Measurements from ENCODE around the gene SMARCA4.

Gene SMARCA4

DNA sequence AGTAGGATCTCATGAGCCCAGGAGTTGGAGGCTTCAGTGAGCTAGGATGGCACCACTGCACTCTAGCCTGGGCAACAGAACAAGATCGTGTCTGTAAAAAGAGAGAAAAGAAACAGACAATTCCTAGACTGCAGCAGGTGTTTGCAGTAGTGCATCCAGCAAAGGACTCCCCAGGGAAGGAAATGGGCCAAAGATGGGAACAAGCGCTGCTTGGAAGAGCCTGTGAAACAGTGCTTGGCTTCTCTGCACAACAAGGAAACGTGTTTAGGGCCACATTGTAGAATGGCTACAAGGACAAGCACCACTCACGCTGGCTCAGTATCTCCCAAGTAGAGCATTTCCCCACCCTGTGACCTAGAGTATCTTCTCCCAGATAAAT, 93.0 kb downstream of the SMARCA4 start:
- Histone ChIP-seq H3K4me1 (ENCODE audit: insufficient read depth, insufficient read length) (peaks cover 27% of the 10 kb centered on the region), H3K36me3 (ENCODE audit: insufficient read depth, insufficient read length, low read length) (peaks cover 75% of the 10 kb centered on the region)
- no peak for DNase-seq (ENCODE audit: low read depth, low spot score)

DNA sequence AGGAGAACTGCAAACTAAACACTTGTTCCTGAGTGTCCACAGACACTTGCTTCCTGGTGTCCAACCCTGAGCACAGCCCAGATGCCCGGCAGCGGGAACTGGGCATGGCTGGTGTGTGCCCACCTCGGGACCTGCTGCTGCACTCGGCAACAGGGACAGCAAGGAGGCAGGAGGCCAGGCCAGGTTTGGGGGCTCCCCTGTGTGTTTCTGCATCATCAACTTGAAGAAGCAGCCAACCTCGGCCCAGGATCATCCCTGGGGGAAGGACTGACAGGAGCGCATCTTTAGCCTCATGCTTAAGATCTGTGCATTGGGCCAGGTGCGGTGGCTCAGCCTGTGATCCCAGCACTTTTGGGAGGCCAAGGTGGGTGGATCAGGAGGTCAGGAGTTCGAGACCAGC, 93.4 kb downstream of the SMARCA4 start:
- Histone ChIP-seq H3K9me3 (ENCODE audit: insufficient read depth, low read length) (no peaks in the 10 kb centered on the region), H3K4me3 (ENCODE audit: insufficient read length, low read depth) (no peak overlapping the region), H3K9ac (ENCODE audit: insufficient read length, low read depth) (no peak overlapping the region), H3K36me3 (ENCODE audit: insufficient read depth, insufficient read length, low read length) (peaks cover 73% of the 10 kb centered on the region), H3K27me3 (ENCODE audit: insufficient read depth, insufficient read length) (no peaks in the 10 kb centered on the region), H3K4me1 (ENCODE audit: insufficient read depth, insufficient read length) (peaks cover 27% of the 10 kb centered on the region)
- DNase-seq (ENCODE audit: low read depth, low spot score), result no peak
- TF ChIP-seq YY1 (IDR thresholded peaks at IDR 0.05; ENCODE audit: insufficient read depth, insufficient read length) (no peak), SUZ12 (IDR thresholded peaks at IDR 0.05; ENCODE audit: extremely low read depth, insufficient read depth, insufficient read length) (no peak), ZNF274 (IDR thresholded peaks at IDR 0.05; ENCODE audit: low read depth, low read length) (no peak)

More for the DNA sequence above, 93.0 kb downstream of the SMARCA4 start:
- TF ChIP-seq YY1 (IDR thresholded peaks at IDR 0.05; ENCODE audit: insufficient read depth, insufficient read length) (no peak), SUZ12 (IDR thresholded peaks at IDR 0.05; ENCODE audit: extremely low read depth, insufficient read depth, insufficient read length) (no peak), ZNF274 (IDR thresholded peaks at IDR 0.05; ENCODE audit: low read depth, low read length) (no peak)
- no peak overlapping the region for H3K4me3 ChIP-seq (ENCODE audit: insufficient read length, low read depth)
- H3K9ac ChIP-seq (ENCODE audit: insufficient read length, low read depth), result no peak overlapping the region
- H3K9me3 ChIP-seq (ENCODE audit: insufficient read depth, low read length), result no peaks in the 10 kb centered on the region
- no peaks in the 10 kb centered on the region for H3K27me3 ChIP-seq (ENCODE audit: insufficient read depth, insufficient read length)

DNA sequence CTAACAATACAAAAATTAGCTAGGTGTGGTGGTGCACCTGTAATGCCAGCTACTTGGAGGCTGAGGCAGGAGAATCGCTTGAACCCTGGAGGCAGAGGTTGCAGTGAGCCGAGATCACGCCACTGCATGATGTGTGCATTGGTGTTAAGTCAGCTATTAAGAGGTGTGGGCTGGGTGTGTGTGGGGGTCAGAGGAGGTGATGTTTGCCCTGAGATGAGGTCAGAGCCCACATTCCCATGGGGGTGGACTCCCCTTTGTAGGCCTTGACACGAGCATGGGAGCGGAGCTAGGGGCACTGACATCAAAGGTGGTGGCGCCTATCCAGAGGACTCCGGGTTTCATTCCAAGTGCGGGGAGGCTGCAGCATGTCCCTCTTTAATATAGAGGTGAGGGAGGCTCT, 93.8 kb downstream of the SMARCA4 start:
- Histone ChIP-seq H3K36me3 (ENCODE audit: insufficient read depth, insufficient read length, low read length) (peaks cover 73% of the 10 kb centered on the region), H3K9ac (ENCODE audit: insufficient read length, low read depth) (no peak overlapping the region), H3K4me3 (ENCODE audit: insufficient read length, low read depth) (no peak overlapping the region), H3K27me3 (ENCODE audit: insufficient read depth, insufficient read length) (no peaks in the 10 kb centered on the region), H3K4me1 (ENCODE audit: insufficient read depth, insufficient read length) (peaks cover 27% of the 10 kb centered on the region), H3K9me3 (ENCODE audit: insufficient read depth, low read length) (no peaks in the 10 kb centered on the region)
- no peak for DNase-seq (ENCODE audit: low read depth, low spot score)
- TF ChIP-seq ZNF274 (IDR thresholded peaks at IDR 0.05; ENCODE audit: low read depth, low read length) (no peak), YY1 (IDR thresholded peaks at IDR 0.05; ENCODE audit: insufficient read depth, insufficient read length) (no peak), SUZ12 (IDR thresholded peaks at IDR 0.05; ENCODE audit: extremely low read depth, insufficient read depth, insufficient read length) (no peak)

DNA sequence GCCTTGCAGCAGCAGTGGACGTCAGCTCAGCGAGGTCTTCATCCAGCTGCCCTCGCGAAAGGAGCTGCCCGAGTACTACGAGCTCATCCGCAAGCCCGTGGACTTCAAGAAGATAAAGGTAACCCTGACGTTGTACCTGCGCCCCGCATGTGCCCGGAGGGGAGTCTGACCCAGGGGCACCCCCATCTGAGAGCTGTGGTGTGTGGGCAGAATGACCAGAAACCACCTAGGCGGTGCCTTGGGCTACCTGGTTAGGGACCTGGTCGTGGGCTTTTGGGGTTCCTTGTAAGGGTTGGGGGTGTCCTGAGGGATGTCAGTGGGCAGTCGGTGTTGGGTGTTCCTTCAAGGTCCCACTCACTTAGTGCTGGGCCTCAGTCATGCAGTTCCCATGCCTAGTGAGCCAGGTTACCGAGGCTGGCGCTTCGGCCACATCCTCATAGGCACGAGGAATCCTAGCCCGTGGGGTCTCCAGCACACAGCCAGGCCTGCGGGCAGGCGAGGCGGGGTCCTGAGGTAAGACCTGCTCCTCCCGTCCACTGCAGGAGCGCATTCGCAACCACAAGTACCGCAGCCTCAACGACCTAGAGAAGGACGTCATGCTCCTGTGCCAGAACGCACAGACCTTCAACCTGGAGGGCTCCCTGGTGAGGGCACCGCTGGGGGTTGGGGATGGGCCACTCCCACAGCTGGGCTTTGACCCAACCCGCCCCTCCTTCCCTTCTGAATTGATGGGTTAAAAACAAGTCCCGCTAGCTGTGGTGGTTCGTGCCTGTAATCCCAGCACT, 97.6 kb downstream of the SMARCA4 start:
- H3K36me3 ChIP-seq (ENCODE audit: insufficient read depth, insufficient read length, low read length), result peaks cover 82% of the 10 kb centered on the region
- no peak for DNase-seq (ENCODE audit: low read depth, low spot score)
- peaks cover 15% of the 10 kb centered on the region for H3K4me1 ChIP-seq (ENCODE audit: insufficient read depth, insufficient read length)
- no peak overlapping the region for H3K9ac ChIP-seq (ENCODE audit: insufficient read length, low read depth)
- no peaks in the 10 kb centered on the region for H3K27me3 ChIP-seq (ENCODE audit: insufficient read depth, insufficient read length)
- no peaks in the 10 kb centered on the region for H3K9me3 ChIP-seq (ENCODE audit: insufficient read depth, low read length)
- no peak for TF ChIP-seq SUZ12 (IDR thresholded peaks at IDR 0.05; ENCODE audit: extremely low read depth, insufficient read depth, insufficient read length)
- TF ChIP-seq ZNF274 (IDR thresholded peaks at IDR 0.05; ENCODE audit: low read depth, low read length), result no peak
- TF ChIP-seq YY1 (IDR thresholded peaks at IDR 0.05; ENCODE audit: insufficient read depth, insufficient read length), result no peak
- no peak overlapping the region for H3K4me3 ChIP-seq (ENCODE audit: insufficient read length, low read depth)

DNA sequence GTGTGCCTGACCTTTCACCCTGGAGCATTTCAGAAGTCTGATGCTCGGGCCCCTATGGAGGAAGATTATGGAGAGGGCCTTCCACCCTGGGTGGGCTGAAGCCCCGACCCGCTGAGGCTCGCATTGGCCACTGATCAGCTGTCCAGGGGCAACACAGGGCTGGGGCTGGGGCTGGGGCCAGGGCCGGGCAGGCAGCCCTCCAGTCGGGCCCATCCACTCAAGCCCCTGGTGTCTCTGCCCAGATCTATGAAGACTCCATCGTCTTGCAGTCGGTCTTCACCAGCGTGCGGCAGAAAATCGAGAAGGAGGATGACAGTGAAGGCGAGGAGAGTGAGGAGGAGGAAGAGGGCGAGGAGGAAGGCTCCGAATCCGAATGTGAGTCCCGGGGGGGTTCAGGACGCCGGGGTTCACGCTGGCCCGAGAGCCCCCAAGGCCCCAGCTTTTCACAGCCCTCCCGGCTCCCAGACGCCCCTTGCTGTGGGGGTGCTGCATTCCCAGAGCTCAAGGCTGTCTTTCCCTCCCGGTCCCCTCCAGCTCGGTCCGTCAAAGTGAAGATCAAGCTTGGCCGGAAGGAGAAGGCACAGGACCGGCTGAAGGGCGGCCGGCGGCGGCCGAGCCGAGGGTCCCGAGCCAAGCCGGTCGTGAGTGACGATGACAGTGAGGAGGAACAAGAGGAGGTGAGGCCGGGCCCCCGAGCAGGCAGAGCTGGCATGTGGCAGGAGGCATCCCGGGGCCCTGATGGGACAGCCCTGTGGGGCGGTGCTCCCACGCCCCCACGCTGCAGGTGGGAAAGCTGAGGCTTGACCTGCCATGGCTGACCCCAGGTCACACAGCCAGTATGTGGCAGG, 98.9 kb downstream of the SMARCA4 start:
- no peak overlapping the region for H3K9ac ChIP-seq (ENCODE audit: insufficient read length, low read depth)
- TF ChIP-seq SUZ12 (IDR thresholded peaks at IDR 0.05; ENCODE audit: extremely low read depth, insufficient read depth, insufficient read length) (no peak), ZNF274 (IDR thresholded peaks at IDR 0.05; ENCODE audit: low read depth, low read length) (no peak), YY1 (IDR thresholded peaks at IDR 0.05; ENCODE audit: insufficient read depth, insufficient read length) (no peak)
- peaks cover 16% of the 10 kb centered on the region for H3K4me1 ChIP-seq (ENCODE audit: insufficient read depth, insufficient read length)
- no peak for DNase-seq (ENCODE audit: low read depth, low spot score)
- H3K36me3 ChIP-seq (ENCODE audit: insufficient read depth, insufficient read length, low read length), result peaks cover 79% of the 10 kb centered on the region
- H3K4me3 ChIP-seq (ENCODE audit: insufficient read length, low read depth), result no peak overlapping the region
- H3K27me3 ChIP-seq (ENCODE audit: insufficient read depth, insufficient read length), result no peaks in the 10 kb centered on the region
- H3K9me3 ChIP-seq (ENCODE audit: insufficient read depth, low read length), result no peaks in the 10 kb centered on the region

DNA sequence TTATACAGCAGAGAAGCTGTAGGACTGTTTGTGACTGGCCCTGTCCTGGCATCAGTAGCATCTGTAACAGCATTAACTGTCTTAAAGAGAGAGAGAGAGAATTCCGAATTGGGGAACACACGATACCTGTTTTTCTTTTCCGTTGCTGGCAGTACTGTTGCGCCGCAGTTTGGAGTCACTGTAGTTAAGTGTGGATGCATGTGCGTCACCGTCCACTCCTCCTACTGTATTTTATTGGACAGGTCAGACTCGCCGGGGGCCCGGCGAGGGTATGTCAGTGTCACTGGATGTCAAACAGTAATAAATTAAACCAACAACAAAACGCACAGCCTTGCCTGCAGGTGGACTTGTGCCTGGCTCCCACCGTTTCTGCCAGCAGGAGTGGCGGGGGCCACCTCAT, 101.1 kb downstream of the SMARCA4 start:
- DNase-seq (ENCODE audit: low read depth, low spot score), result no peak
- Histone ChIP-seq H3K36me3 (ENCODE audit: insufficient read depth, insufficient read length, low read length) (peaks cover 81% of the 10 kb centered on the region), H3K27me3 (ENCODE audit: insufficient read depth, insufficient read length) (no peaks in the 10 kb centered on the region), H3K9ac (ENCODE audit: insufficient read length, low read depth) (no peak overlapping the region), H3K4me1 (ENCODE audit: insufficient read depth, insufficient read length) (peaks cover 20% of the 10 kb centered on the region), H3K9me3 (ENCODE audit: insufficient read depth, low read length) (no peaks in the 10 kb centered on the region), H3K4me3 (ENCODE audit: insufficient read length, low read depth) (no peak overlapping the region)
- no peak for TF ChIP-seq ZNF274 (IDR thresholded peaks at IDR 0.05; ENCODE audit: low read depth, low read length)
- no peak for TF ChIP-seq SUZ12 (IDR thresholded peaks at IDR 0.05; ENCODE audit: extremely low read depth, insufficient read depth, insufficient read length)
- TF ChIP-seq YY1 (IDR thresholded peaks at IDR 0.05; ENCODE audit: insufficient read depth, insufficient read length), result no peak

DNA sequence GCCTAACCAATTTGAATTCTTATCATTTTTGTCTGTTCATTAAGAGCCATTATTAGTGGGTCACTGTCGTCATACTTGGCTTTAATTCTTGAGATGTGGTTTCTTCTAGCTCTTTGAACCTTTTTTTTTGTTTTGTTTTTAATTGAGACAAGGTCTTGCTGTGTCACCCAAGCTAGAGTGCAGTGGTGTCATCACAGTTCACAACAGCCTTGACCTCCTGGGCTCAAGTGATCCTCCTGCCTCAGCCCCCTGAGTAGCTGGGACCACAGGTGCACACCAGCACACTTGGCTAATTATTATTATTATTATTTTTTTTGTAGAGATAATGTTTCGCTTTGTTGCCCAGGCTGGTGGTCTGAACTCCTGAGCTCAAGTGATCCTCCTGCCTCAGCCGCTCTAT, 102.6 kb downstream of the SMARCA4 start:
- DNase-seq (ENCODE audit: low read depth, low spot score), result no peak
- Histone ChIP-seq H3K27me3 (ENCODE audit: insufficient read depth, insufficient read length) (no peaks in the 10 kb centered on the region), H3K4me3 (ENCODE audit: insufficient read length, low read depth) (no peak overlapping the region), H3K36me3 (ENCODE audit: insufficient read depth, insufficient read length, low read length) (peaks cover 81% of the 10 kb centered on the region), H3K9ac (ENCODE audit: insufficient read length, low read depth) (no peak overlapping the region), H3K4me1 (ENCODE audit: insufficient read depth, insufficient read length) (peaks cover 16% of the 10 kb centered on the region), H3K9me3 (ENCODE audit: insufficient read depth, low read length) (no peaks in the 10 kb centered on the region)
- TF ChIP-seq YY1 (IDR thresholded peaks at IDR 0.05; ENCODE audit: insufficient read depth, insufficient read length) (no peak), ZNF274 (IDR thresholded peaks at IDR 0.05; ENCODE audit: low read depth, low read length) (no peak)

Data from NT2/D1 (cell line).